Measurements from ENCODE around the gene PTPN13.

Gene PTPN13

GRCh38 chr4:86593688-86594558 is at the start of gene PTPN13:
PTPN13 (plus strand) TSS chr4:86594315; CDS start chr4:86635257, 40,942 bp downstream.
- peak; percentile 84 to 85 for DNase-seq

- no peak for DNase-seq
These were observed 47.0 kb upstream of the PTPN13 start for GRCh38 chr4:86547140-86547539.

GRCh38 chr4:86549163-86549788 is 44.8 kb upstream of the PTPN13 start:
- no peak for DNase-seq

- DNase-seq = no peak
These were observed 42.7 kb upstream of the PTPN13 start for GRCh38 chr4:86551387-86551786.

DNA sequence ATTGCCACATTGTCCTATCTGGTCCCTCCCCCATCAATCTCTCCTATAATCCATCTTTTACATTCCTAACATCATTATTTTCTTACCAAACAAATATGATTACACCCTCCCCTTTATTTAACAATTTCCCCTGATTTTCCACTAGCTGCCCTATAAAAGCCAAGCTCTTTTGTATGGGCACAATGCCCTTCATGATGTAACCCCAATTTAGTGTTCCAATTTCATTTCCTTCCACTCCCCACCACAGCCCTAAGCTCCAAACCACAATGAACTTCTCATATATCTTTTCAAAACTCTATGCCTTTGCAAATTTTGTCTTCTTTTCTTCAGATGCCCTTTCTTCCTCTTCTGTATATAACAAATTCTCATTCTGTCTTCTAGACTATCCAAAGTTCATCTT is 39.5 kb upstream of the PTPN13 start:
- DNase-seq = peak in 1 of 2 donors; percentile 28

DNA sequence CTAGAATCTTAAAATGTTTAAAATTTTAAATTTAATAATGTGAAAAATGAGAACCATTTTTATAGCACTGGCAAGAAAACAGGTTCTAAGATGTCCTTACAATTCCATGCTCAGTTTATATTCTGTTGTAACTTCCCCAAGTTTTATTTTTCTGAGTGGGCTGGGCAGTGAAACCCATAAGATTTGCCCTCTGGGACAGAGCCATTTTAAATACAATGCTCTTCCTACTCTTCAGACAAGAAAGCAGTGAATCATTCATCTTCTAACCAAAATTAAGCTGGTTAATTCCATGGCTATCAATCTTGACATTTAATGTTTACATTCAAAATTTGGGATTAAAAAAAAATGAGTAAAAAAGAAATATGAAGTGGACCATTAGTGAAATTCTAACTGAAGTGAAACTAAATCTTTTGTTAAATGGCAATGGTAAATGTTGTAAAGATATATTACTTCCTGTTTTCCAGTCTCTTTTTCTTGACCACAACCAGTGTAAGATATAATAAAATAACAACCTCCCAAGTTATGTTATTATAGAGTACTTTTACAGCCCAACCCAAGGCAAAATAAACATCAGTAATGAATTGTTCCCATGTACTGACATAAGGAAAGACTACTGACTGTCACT is 37.2 kb upstream of the PTPN13 start:
- DNase-seq = no peak

GRCh38 chr4:86557526-86557925 is 36.6 kb upstream of the PTPN13 start:
- DNase-seq = no peak

DNA sequence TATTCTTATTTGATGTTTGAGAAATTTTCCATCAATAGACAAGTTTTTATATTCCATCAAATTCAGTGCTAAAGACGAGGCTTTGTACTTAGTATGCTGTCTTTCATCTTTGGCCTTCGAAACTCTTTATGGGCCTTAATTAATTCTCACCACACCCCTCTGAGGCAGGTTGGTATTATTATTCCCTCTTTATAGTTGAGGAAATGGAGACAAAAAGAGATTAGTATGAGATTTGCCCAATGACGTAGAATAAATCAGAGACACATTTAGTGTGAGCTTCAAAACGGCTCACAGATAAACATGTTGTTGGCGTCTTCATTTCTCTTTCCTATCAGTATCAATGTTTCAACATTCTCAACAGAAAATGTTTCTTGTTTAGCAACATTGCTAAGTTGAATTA is 35.9 kb upstream of the PTPN13 start:
- DNase-seq = no peak

- no peak for DNase-seq
These were observed 35.3 kb upstream of the PTPN13 start for GRCh38 chr4:86558797-86559196.

GRCh38 chr4:86560447-86560846 is 33.7 kb upstream of the PTPN13 start:
- no peak for DNase-seq

- no peak for DNase-seq
These were observed 32.9 kb upstream of the PTPN13 start for GRCh38 chr4:86561256-86561655.

DNA sequence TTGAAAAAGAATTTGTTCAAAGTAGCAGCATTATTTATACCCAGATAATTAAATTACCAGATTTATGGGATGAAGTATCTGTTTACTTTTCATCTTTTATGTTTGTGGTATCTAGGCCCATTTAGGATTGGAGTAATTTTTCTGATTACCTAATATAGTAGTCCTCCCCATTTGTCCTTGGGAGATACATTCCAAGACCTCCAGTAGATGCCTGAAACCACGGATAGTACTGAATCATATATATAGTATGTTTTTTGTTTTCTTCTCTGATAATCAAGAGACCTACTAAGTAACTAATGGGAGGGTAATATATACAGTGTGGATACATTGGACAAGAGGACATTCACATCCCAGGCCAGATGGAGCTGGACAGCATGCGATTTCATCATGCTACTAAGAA is 30.7 kb upstream of the PTPN13 start:
- no peak for DNase-seq

- no peak for DNase-seq
These were observed 29.3 kb upstream of the PTPN13 start for GRCh38 chr4:86564795-86565194.

DNA sequence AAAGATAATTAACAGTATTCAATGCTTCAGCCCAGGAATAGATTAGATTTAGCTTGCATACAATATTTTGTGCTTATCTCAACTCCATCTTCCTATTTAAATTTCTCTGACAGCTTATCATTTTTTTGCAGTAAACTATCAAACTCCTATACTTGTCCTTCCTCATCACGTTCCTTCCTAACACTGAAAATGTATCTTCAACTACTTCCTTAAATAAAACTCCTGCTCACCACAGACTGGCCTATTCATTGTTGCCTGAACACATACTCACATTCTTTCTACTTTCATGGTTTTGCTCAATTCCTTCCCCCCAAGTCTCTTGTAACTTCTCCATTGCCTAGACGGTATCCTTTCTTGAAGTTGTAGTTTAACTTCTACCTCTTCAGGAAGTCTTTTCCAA is 28.5 kb upstream of the PTPN13 start:
- DNase-seq = no peak

- DNase-seq = no peak
These were observed 24.8 kb upstream of the PTPN13 start for GRCh38 chr4:86569103-86569870.

GRCh38 chr4:86579941-86580340 is 14.2 kb upstream of the PTPN13 start:
- no peak for DNase-seq

- no peak for DNase-seq
These were observed 11.7 kb upstream of the PTPN13 start for GRCh38 chr4:86582410-86582809.

- DNase-seq = no peak
These were observed 7.9 kb upstream of the PTPN13 start for GRCh38 chr4:86586160-86586572.

DNA sequence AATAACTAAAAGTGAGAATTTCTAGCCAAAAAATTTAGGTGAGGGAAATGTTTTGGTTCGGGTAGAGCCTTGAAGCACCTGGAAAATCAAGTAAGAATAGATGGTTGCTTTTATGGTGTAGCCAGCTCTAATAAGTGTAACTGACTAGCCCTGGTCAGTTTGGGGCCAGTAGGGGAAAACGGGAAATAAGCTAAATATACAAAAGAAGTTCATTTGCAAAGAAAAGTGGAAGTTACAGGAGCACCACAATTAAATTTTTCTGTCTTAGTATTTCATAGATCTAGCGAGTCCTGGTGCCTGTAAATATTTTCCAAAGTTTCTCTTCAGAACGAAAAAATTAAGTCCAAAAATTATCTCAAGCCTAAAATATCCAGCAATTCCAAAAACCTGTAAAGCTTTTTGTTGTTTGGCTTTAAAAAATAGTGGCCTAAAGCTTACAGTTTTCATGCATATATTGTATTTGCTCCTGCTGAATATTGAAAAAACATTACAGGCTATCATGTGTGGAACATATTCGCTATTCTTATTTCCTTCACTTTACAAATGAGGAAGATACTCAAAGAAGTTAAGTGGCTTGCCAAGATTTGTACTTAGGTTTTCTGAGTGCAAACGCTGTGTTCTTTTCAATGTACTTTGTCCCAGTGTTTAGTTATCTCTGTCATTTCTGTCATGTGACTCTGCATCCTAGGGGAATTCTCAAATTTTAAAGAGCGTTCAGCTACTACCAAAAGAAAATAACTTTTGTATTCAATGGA is 7.3 kb upstream of the PTPN13 start:
- DNase-seq = no peak

- DNase-seq = no peak
These were observed 6.6 kb upstream of the PTPN13 start for GRCh38 chr4:86587381-86588140.

DNA sequence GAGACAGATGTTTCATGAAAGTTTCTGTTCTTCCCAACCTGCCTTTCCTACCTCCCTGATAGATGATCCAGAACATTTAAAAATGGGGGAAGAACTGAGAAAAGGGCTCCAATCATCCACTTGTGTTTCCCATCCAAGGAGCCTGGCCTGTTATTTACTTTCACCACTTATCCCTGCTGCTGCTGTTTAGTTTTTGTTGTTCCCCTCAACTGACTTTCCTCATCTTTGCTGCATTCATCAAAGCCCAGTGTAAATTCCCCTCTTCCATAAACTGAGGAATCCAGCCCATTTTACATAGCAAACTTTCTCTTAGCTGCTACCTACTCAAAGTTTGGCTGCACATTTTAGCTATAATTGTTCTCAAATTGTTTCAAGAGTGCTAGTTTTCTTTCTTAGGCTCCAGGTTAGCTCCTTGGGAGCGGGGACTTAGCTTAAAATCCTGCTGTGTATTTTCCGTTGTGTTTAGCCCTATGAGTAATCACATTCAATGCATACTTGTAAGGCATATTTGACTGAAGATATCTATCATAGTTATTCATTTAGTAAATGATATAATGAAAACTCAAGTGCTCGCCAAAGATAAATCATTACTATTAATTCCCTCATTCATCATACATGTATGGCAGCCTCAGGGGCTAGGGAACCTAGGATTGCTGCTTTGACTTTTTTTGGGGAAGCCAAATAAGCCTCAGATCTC is 1.4 kb upstream of the PTPN13 start:
- DNase-seq = no peak
